Rectal smooth muscle tissue (tissue), 1 donor: ENCODE measurements around the gene DEPDC4.
A peak's percentile ranks its signal among the peaks of the same experiment; 100 is the strongest.

Experiments used
- H3K27ac ChIP-seq: one replicate; pipeline ENCODE4 v1.7.0; 2013; ENCODE audit warnings: low read depth, low read length, inconsistent platforms
- H3K27me3 ChIP-seq: one replicate; pipeline ENCODE4 v1.7.0; 2013; ENCODE audit warnings: low read length; ENCODE audit not compliant: control insufficient read depth, insufficient read depth
- H3K36me3 ChIP-seq: one replicate; pipeline ENCODE4 v1.7.0; 2013; ENCODE audit warnings: low read length; ENCODE audit not compliant: control insufficient read depth, insufficient read depth
- H3K4me1 ChIP-seq: one replicate; pipeline ENCODE4 v1.7.0; 2013; ENCODE audit warnings: low read length; ENCODE audit not compliant: control insufficient read depth, insufficient read depth
- H3K4me3 ChIP-seq: one replicate; pipeline ENCODE4 v1.7.0; 2013; ENCODE audit warnings: low read length
- H3K9ac ChIP-seq: one replicate; pipeline ENCODE4 v1.7.0; 2013; ENCODE audit warnings: low read length

Gene DEPDC4

GRCh38 chr12:100200463-100201181 lies 66.3 kb downstream of the DEPDC4 start, which contains the start of gene ACTR6:
ACTR6 (plus strand) TSS chr12:100200815; CDS start chr12:100200852, 37 bp downstream.
- no peaks in the 10 kb centered on the region for H3K36me3 ChIP-seq
- peak within 1 kb of the TSS; percentile 32 for H3K9ac ChIP-seq
- H3K27ac ChIP-seq = peak within 1 kb of the TSS; percentile 77
- H3K27me3 ChIP-seq = no peaks in the 10 kb centered on the region
- peak within 1 kb of the TSS; percentile 94 for H3K4me3 ChIP-seq
- H3K4me1 ChIP-seq = peaks cover 3% of the 10 kb centered on the region

DNA sequence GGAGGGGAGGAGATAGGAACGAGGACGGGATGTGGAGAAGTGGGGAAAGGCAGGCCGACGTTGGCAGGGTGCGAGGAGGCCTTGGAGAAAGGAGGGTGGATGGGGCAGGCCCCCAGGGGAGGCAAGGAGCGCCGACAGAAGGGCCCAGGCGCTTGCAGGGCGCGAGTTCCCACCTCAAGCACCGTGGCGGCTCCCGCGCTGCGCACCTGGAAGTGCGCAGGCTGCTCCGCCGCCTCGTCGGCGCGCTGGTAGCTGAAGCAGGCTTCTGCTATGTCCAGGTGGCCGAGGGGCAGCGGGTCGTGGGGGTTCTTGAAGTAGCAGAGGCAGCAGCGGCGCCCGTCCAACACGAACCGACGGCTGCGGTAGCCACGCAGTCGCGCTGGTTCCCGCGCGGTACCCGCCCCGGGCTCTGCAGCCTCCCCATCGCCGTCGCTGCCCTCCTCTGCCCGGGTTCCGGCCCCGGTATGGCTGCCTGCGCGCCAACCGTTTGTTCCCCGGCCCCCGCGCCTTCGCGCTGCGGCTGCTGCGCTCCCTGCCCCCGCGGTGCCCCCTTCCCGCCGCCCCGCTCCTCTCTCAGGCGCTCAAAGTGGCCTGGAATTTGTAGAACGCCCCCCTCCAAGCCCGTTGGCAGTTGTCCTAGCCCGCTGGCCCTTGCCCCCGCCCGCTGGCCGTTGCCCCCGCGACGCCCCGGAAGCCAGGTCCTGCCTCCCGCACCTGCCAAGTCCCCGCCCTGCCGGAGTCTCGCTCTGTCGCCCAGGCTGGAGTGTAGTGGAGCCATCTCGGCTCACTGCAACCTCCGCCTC lies 67.3 kb downstream of the DEPDC4 start:
- H3K4me1 ChIP-seq = peaks cover 3% of the 10 kb centered on the region
- peak overlapping the region; percentile 3 for H3K9ac ChIP-seq
- peak overlapping the region; percentile 67 for H3K27ac ChIP-seq
- peak overlapping the region; percentile 94 for H3K4me3 ChIP-seq
- H3K36me3 ChIP-seq = no peaks in the 10 kb centered on the region
- H3K27me3 ChIP-seq = no peaks in the 10 kb centered on the region

DNA sequence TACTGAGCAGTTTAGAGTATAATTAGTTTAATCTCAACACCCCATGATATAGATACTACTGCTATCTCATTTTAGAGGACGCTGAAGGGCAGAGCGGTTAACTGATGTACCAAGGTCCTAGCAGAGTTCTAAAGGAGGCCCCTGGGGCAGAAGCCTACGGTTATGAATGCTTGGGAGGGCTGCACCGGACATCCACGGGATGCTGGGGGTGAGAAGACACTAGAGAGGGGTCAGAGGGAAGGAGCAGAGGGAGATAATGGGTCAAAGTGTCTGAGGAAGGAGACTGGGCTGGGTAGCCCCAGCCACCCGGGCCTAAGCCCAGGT lies 67.9 kb downstream of the DEPDC4 start:
- Histone ChIP-seq H3K9ac (peak overlapping the region; percentile 3), H3K36me3 (no peaks in the 10 kb centered on the region), H3K27ac (no peak overlapping the region), H3K4me1 (peaks cover 3% of the 10 kb centered on the region), H3K27me3 (no peaks in the 10 kb centered on the region), H3K4me3 (peak overlapping the region; percentile 94)

DNA sequence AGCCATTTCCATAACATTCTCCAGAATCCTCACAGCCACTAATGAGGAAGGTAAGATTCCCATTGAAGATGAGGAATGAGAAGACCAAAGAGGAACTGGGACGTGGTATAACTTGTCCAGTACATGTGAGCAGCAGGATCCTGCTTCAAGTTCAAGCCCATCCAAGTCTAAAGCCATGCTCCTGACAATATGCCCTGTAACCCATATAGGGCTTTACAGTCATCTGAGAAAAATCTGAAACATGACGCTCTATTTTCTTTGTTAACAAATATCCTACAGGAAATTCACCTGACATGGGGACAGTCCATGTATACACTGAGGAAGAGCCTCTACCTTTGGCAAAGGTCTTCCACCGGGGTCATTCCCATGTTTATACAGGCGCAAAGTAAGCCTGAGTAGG lies 69.4 kb downstream of the DEPDC4 start:
- Histone ChIP-seq H3K4me1 (peaks cover 3% of the 10 kb centered on the region), H3K9ac (no peak overlapping the region), H3K27ac (no peak overlapping the region), H3K36me3 (no peaks in the 10 kb centered on the region), H3K27me3 (no peaks in the 10 kb centered on the region), H3K4me3 (no peak overlapping the region)

- Histone ChIP-seq H3K4me3 (no peak overlapping the region), H3K36me3 (no peaks in the 10 kb centered on the region), H3K4me1 (no peaks in the 10 kb centered on the region), H3K9ac (no peak overlapping the region), H3K27ac (no peak overlapping the region), H3K27me3 (no peaks in the 10 kb centered on the region)
These were observed 73.8 kb downstream of the DEPDC4 start for GRCh38 chr12:100193085-100193484.
